K562 (cell line): ENCODE data around the gene SLC20A1. TPM values are rescaled to one million over a fixed set of nuclear protein-coding genes. Genes with fewer than 3 reads are reported as not detected.
"Not testable (repeated sequence)": the region's sequence is repeated elsewhere in the genome, so short reads cannot be mapped to it uniquely, and the experiment has no call there.

Experiments
- ATAC-seq: fragments of 200-7000 bp; cut with Tn5 transposase; 3 replicates; pipeline ENCODE4 v1.9.1; 2020; ENCODE audit warnings: moderate library complexity
- BruUV-seq: library from RNA; stranded (reverse); fragments of 400-500 nt; replicated peaks from 2 replicates; lab custom pipeline; 2021; lab: Mats Ljungman, UMichigan
- CTCF ChIA-PET: fragments of 300-600 bp; formaldehyde crosslinking; extraction: SDS; loops from one replicate; lab custom pipeline; 2021; ENCODE audit warnings: low intra/inter-chr PET ratio; lab: Yijun Ruan, JAX
- POLR2A ChIA-PET: fragments of 300-600, 350-650 bp; sonication (Branson Sonifier 250); formaldehyde crosslinking; extraction: SDS; loops from one replicate; lab custom pipeline; 2021; ENCODE audit warnings: antibody characterized with exemption, inconsistent platforms; lab: Yijun Ruan, JAX
- DNase-seq, 4 experiments: peaks; one replicate each; pipeline versions ENCODE4 v3.0.0 to v3.0.0-alpha.2; 2011 to 2018; ENCODE audit warnings: low spot score in 3 of 4, mixed read lengths in 3 of 4; ENCODE audit errors: extremely low read depth in 1 of 4
- FAIRE-seq: peaks from 2 replicates; lab custom pipeline; 2011; peaks lifted over from hg19 to GRCh38; lab: Jason Lieb, UNC
- H2AFZ ChIP-seq: 2 replicates; pipeline ENCODE4 v1.6.0; 2011; ENCODE audit warnings: low read depth, low read length, control low read depth, inconsistent platforms
- H3K27ac ChIP-seq: fragments of 200-600 bp; 3 replicates; pipeline ENCODE4 v1.8.0; 2011; ENCODE audit warnings: low read depth, mild to moderate bottlenecking, control low read depth, inconsistent platforms, low read length, moderate library complexity, mixed read lengths; ENCODE audit errors: extremely low read depth
- H3K27me3 ChIP-seq, 2 experiments: fragments of 300-600 bp in 1 of 2; 2 replicates in 1 of 2; 3 replicates in 1 of 2; pipeline versions ENCODE4 v1.6.0 to v1.8.0; 2011; ENCODE audit warnings: inconsistent platforms in 2 of 2, low read length in 2 of 2, mild to moderate bottlenecking in 1 of 2, mixed read lengths in 1 of 2, moderate library complexity in 1 of 2; ENCODE audit not compliant: control insufficient read depth in 2 of 2, insufficient read depth in 2 of 2
- H3K36me3 ChIP-seq: fragments of 300-600 bp; 3 replicates; pipeline ENCODE4 v1.8.0; 2011; ENCODE audit warnings: mild to moderate bottlenecking, low read length, inconsistent platforms; ENCODE audit not compliant: control insufficient read depth, insufficient read depth
- H3K4me1 ChIP-seq, 2 experiments: fragments of 200-600 bp in 1 of 2; replicated peaks in 1 of 2; 2 replicates in 1 of 2; 3 replicates in 1 of 2; pipeline versions ENCODE4 v1.5.1 to v1.8.0; 2011; ENCODE audit warnings: inconsistent platforms in 2 of 2, low read length in 2 of 2, mild to moderate bottlenecking in 1 of 2, mixed read lengths in 1 of 2, moderate library complexity in 1 of 2; ENCODE audit not compliant: control insufficient read depth in 2 of 2, insufficient read depth in 2 of 2
- H3K4me2 ChIP-seq: 2 replicates; pipeline ENCODE4 v1.6.1; 2011; ENCODE audit warnings: low read length, control low read depth, inconsistent platforms, mixed read lengths; ENCODE audit not compliant: insufficient read depth
- H3K4me3 ChIP-seq: fragments of 200-600 bp; sonication (generic), shearing (Covaris generic); 2 replicates; pipeline ENCODE4 v1.5.1; 2016; ENCODE audit warnings: control low read depth, inconsistent platforms
- H3K79me2 ChIP-seq: fragments of 200-600 bp; 3 replicates; pipeline ENCODE4 v1.8.0; 2011; ENCODE audit warnings: low read length, inconsistent platforms; ENCODE audit not compliant: control insufficient read depth, insufficient read depth
- H3K9ac ChIP-seq, 2 experiments: 2 replicates each; pipeline versions ENCODE4 v1.6.0 to v1.6.1; 2011; ENCODE audit warnings: low read depth in 2 of 2, low read length in 2 of 2, control low read depth in 1 of 2, inconsistent platforms in 1 of 2, mild to moderate bottlenecking in 1 of 2, mixed read lengths in 1 of 2; ENCODE audit not compliant: insufficient read depth in 1 of 2
- H3K9me1 ChIP-seq: one replicate; pipeline ENCODE4 v1.6.0; 2011; ENCODE audit warnings: inconsistent platforms, mild to moderate bottlenecking, low read length, moderate library complexity; ENCODE audit not compliant: control insufficient read depth, insufficient read depth
- H3K9me3 ChIP-seq: replicated peaks from 2 replicates; pipeline ENCODE4 v1.5.1; 2011; ENCODE audit warnings: low read depth, low read length, inconsistent platforms; ENCODE audit not compliant: control insufficient read depth, insufficient read depth
- H4K20me1 ChIP-seq: replicated peaks from 2 replicates; pipeline ENCODE4 v1.6.1; 2011; ENCODE audit warnings: low read length, inconsistent platforms, mixed read lengths; ENCODE audit not compliant: control insufficient read depth, insufficient read depth
- CBFA2T3 ChIP-seq: fragments of 450-650 bp; IDR thresholded peaks from 2 replicates; pipeline ENCODE4 v1.6.1; 2017
- EP400 ChIP-seq: fragments of 450-650 bp; IDR thresholded peaks from 2 replicates; pipeline ENCODE4 v1.6.1; 2017; ENCODE audit warnings: antibody characterized with exemption, mild to moderate bottlenecking, moderate library complexity
- KDM1A ChIP-seq, 2 experiments: fragments of 450-650 bp; IDR thresholded peaks; 2 replicates each; pipeline ENCODE4 v1.6.1; 2016; ENCODE audit warnings: mild to moderate bottlenecking in 2 of 2
- MAX ChIP-seq: sonication (generic); formaldehyde crosslinking; IDR thresholded peaks from 2 replicates; pipeline ENCODE4 v1.9.0; 2022; ENCODE audit warnings: mild to moderate bottlenecking, missing genetic modification reagents
- MGA ChIP-seq: fragments of 450-650 bp; IDR thresholded peaks from 2 replicates; pipeline ENCODE4 v1.6.1; 2016; ENCODE audit warnings: mild to moderate bottlenecking, moderate library complexity
- NCOA6 ChIP-seq: fragments of 450-650 bp; IDR thresholded peaks from 2 replicates; pipeline ENCODE4 v1.6.1; 2017; ENCODE audit warnings: mild to moderate bottlenecking
- NCOR1 ChIP-seq: fragments of 450-650 bp; IDR thresholded peaks from 2 replicates; pipeline ENCODE4 v1.6.1; 2016; ENCODE audit warnings: mild to moderate bottlenecking, moderate library complexity
- WGBS: fragments of 100-300 bp; shearing (Covaris generic); methylation state at CpG from one replicate; pipeline ENCODE4 v1.1.6; 2016; ENCODE audit warnings: low coverage, mixed read lengths; ENCODE audit not compliant: insufficient coverage; ENCODE audit errors: missing lambda C conversion rate; 5-methylcytosine and 5-hydroxymethylcytosine counted together
- in situ Hi-C: fragments of 300-500 bp; cut with MboI; formaldehyde crosslinking; loops from 4 replicates; pipeline ENCODE4 v1.15.0; 2018; ENCODE audit warnings: inconsistent platforms, mixed read lengths
- intact Hi-C: fragments of 100-400 bp; cut with micrococcal nuclease; formaldehyde crosslinking; loops from 2 replicates; pipeline ENCODE4 v1.14.2; 2022
- polyA plus RNA-seq, 8 experiments: library from polyadenylated mRNA; depleted of rRNA in 4 of 8; stranded (reverse) in 5 of 8; unstranded in 3 of 8; fragments of >200 nt; fragmentation: Nextera tagmentation in 2 of 8; fragmentation: Illumina TruSeq in 1 of 8; extraction: Ambion mirVana in 2 of 8; extraction: Trizol in 1 of 8; gene quantifications; 2 replicates each; pipeline versions ENCODE4 v1.2.1 to v1.2.3, GENCODE V29; 2011 to 2014; ENCODE audit warnings: inconsistent platforms in 1 of 8, missing spikeins in 1 of 8
- total RNA-seq, 7 experiments: library from RNA; depleted of rRNA in 6 of 7; stranded (reverse); fragments of >200 nt in 6 of 7; fragmentation: Illumina TruSeq in 2 of 7; extraction: Trizol in 2 of 7; gene quantifications; 2 replicates each; pipeline versions ENCODE4 v1.2.1 to v1.2.3, GENCODE V29; 2011 to 2021; ENCODE audit warnings: low replicate concordance in 1 of 7

Gene SLC20A1
- total and polyA plus RNA-seq, 9 of the 15 experiments (the other 6 are each of a cell fraction or from before 2014, with no cell fraction given): 53.8 to 150 (median 74.7) TPM

- H3K27ac ChIP-seq, H3K4me2 ChIP-seq, FAIRE-seq, H3K79me2 ChIP-seq, H4K20me1 ChIP-seq, H3K9me3 ChIP-seq, CTCF ChIA-PET, H3K27me3 ChIP-seq, H3K9ac ChIP-seq, H3K4me3 ChIP-seq, in situ Hi-C loops, BruUV-seq, H2AFZ ChIP-seq, H3K9me1 ChIP-seq: not testable (repeated sequence)
- ATAC-seq (peak; percentile 8; the same call in 1 of the 3 replicates), DNase-seq (peak in 1 of 4 experiments; percentile 64)
- POLR2A ChIA-PET: interaction anchor here (1.0 to 2.9 kb wide), 9 partner anchors 9 to 22 kb away, joined by 3 to 13 read pairs (median 6); partner anchors contain the start of gene SLC20A1
- TF ChIP-seq NCOR1 (peak; percentile 13; the same call in 1 of the 2 replicates), NCOA6 (0 out of 2 replicates have a peak, but pooled peaks have one; percentile 13), MGA (peak; percentile 31; the same call in 1 of the 2 replicates), MAX (CRISPR knock-in tag) (0 out of 2 replicates have a peak, but pooled peaks have one; percentile 42), KDM1A (IDR thresholded peaks at IDR 0.05) (peak in 1 of 2 experiments; percentile 52; a peak in 3 of 4 replicates), EP400 (0 out of 2 replicates have a peak, but pooled peaks have one; percentile 6), CBFA2T3 (peak; percentile 34; the same call in 1 of the 2 replicates)
- H3K4me1 ChIP-seq: peaks cover 6 to 54% of the 10 kb centered on the region in 2 experiments; a peak in 4 of 5 replicates
- intact Hi-C loops: loop anchor here (2.0 kb wide), 1 partner anchor 37 kb away; no protein-coding TSS in a partner anchor
- 7% methylated on average over 5 of the region's 6 CpGs for WGBS
- H3K36me3 ChIP-seq: peaks cover 32% of the 10 kb centered on the region
Measured at GRCh38 chr2:112667540-112667939, 21.8 kb downstream of the SLC20A1 start.
